HUES64 (cell line): Measurements from ENCODE around the gene DACT1. TPM values are rescaled to one million over a fixed set of nuclear protein-coding genes. Genes with fewer than 3 reads are reported as not detected.
"Not testable (repeated sequence)": the region's sequence is repeated elsewhere in the genome, so short reads cannot be mapped to it uniquely, and the experiment has no call there.

Experiments
- H3K27ac ChIP-seq: 2 replicates; pipeline ENCODE4 v1.7.0; 2013; ENCODE audit warnings: low read depth, low read length, inconsistent platforms
- H3K27me3 ChIP-seq: 2 replicates; pipeline ENCODE4 v1.6.1; 2013; ENCODE audit warnings: mild to moderate bottlenecking, low read length; ENCODE audit not compliant: insufficient read depth
- H3K36me3 ChIP-seq: 2 replicates; pipeline ENCODE4 v1.6.1; 2013; ENCODE audit warnings: mild to moderate bottlenecking, low read length; ENCODE audit not compliant: insufficient read depth
- H3K4me1 ChIP-seq: 2 replicates; pipeline ENCODE4 v1.6.1; 2013; ENCODE audit warnings: mild to moderate bottlenecking, low read length, moderate library complexity; ENCODE audit not compliant: insufficient read depth
- H3K4me3 ChIP-seq: 2 replicates; pipeline ENCODE4 v1.5.1; 2013; ENCODE audit warnings: mild to moderate bottlenecking, low read length, moderate library complexity
- H3K9ac ChIP-seq: 2 replicates; pipeline ENCODE4 v1.6.1; 2013; ENCODE audit warnings: mild to moderate bottlenecking, low read depth, low read length
- H3K9me3 ChIP-seq: 2 replicates; pipeline ENCODE4 v1.6.1; 2013; ENCODE audit warnings: low read depth, low read length; ENCODE audit not compliant: insufficient read depth
- WGBS: fragments of 150-250, 120-280 bp; methylation state at CpG from one replicate; pipeline ENCODE4 v1.1.7; 2013; ENCODE audit warnings: missing lambda C conversion rate; 5-methylcytosine and 5-hydroxymethylcytosine counted together
- polyA plus RNA-seq, 2 experiments: library from polyadenylated mRNA; stranded (reverse); fragments of 50-300 nt; gene quantifications; one replicate each; pipeline ENCODE4 v1.2.3, GENCODE V29; 2013

The DACT1 gene, protein sequence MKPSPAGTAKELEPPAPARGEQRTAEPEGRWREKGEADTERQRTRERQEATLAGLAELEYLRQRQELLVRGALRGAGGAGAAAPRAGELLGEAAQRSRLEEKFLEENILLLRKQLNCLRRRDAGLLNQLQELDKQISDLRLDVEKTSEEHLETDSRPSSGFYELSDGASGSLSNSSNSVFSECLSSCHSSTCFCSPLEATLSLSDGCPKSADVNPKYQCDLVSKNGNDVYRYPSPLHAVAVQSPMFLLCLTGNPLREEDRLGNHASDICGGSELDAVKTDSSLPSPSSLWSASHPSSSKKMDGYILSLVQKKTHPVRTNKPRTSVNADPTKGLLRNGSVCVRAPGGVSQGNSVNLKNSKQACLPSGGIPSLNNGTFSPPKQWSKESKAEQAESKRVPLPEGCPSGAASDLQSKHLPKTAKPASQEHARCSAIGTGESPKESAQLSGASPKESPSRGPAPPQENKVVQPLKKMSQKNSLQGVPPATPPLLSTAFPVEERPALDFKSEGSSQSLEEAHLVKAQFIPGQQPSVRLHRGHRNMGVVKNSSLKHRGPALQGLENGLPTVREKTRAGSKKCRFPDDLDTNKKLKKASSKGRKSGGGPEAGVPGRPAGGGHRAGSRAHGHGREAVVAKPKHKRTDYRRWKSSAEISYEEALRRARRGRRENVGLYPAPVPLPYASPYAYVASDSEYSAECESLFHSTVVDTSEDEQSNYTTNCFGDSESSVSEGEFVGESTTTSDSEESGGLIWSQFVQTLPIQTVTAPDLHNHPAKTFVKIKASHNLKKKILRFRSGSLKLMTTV
- polyA plus RNA-seq (2013, experiment 1 of 2), result 23.0 TPM
- polyA plus RNA-seq (2013, experiment 2 of 2), result 39.7 TPM

DNA sequence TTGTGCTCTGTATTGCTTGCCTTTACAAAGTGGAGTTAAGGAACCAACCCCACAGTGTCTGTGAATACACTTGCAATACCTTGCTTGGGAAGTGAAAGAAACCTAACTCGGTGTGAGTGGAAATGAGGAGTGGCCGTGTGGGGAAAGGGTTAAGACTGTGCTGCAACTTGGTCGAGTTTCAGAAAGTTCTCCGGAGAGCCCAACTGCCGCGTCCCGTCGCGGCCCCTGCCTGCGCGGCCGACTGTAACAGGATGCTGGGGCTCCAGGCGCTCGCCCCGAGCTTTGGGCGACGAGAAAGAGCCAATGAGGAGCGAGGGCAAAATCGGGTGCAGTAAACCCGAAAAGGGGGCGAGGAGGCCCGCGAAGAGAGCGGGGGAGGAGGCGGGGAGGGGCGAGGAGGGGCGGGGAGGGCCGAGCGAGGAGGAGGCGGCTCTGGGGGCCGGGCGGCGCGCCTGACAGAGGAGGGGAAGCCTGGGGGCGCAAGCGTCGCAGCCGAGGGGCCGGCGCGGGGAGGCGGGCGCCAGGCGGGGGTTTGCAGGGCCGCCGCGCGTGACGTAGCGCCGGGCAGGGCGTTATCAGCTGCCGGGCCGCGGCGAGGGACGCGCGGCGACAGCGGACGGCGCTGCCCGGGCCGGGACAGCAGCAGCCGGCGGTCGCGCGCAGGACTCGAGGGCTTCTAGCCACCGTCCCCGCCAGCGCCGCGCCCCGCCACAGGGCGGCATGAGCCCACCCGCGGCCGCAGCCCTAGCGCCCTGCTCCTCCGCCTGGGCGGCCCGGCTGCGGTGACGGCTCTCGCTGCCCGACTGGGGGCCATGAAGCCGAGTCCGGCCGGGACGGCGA is at the start of gene DACT1:
Gene DACT1, plus strand, starts transcription at position 572 of the 840 bp plus-strand sequence. Its CDS starts 241 bp downstream, at position 813.
- Histone ChIP-seq H3K27me3 (peaks cover 43% of the 10 kb centered on the region), H3K9ac (peak within 1 kb of the TSS; percentile 69)

DNA sequence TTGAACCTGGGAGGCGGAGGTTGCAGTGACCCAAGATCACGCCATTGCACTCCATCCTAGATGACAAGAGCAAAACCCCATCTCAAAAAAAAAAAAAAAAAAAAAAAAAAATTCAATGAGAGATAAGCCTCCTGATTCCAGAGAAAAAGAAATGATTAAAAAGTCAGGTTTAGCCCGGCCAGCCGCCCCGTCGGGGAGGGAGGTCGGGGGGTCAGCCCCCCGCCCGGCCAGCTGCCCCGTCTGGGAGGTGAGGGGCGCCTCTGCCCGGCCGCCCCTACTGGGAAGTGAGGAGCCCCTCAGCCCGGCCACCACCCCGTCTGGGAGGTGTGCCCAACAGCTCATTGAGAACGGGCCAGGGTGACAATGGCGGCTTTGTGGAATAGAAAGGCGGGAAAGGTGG is 49.4 kb upstream of the DACT1 start:
- H3K4me1 ChIP-seq, H3K27ac ChIP-seq, H3K9me3 ChIP-seq, H3K36me3 ChIP-seq, H3K9ac ChIP-seq, H3K27me3 ChIP-seq, H3K4me3 ChIP-seq: not testable (repeated sequence)
- WGBS, result 94% methylated on average over 18 of the region's 18 CpGs

More for the DNA sequence above, at the start of gene DACT1:
- Histone ChIP-seq H3K27ac (no peak within 1 kb of the TSS), H3K4me1 (peaks cover 53% of the 10 kb centered on the region), H3K4me3 (peak within 1 kb of the TSS; percentile 68), H3K36me3 (peaks cover 19% of the 10 kb centered on the region), H3K9me3 (no peaks in the 10 kb centered on the region)
- WGBS, result under 1% methylated on average over 94 of the region's 94 CpGs

DNA sequence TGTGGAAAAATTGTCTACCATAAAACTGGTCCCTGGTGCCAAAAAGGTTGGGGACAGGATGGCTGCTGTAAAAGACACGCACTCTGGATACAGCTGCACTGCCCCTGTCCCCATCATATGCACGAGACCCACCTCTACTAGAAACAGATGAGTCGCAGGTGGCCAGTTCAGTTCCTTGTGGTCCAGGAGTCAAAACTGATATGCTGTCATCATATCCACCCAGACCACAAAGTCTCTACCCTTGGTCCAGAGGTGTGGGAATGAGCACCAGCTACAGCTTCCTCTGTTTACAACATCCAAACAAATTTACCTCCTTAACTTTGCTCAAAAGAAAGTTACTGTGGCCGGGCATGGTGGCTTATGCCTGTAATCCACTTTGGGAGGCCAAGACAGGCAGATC is 43.8 kb upstream of the DACT1 start:
- Histone ChIP-seq H3K9me3 (no peaks in the 10 kb centered on the region), H3K4me1 (peaks cover under 1% of the 10 kb centered on the region; the same call in 1 of the 2 replicates), H3K27ac (no peak overlapping the region), H3K36me3 (no peaks in the 10 kb centered on the region), H3K9ac (no peak overlapping the region), H3K27me3 (no peaks in the 10 kb centered on the region), H3K4me3 (no peak overlapping the region)
- 91% methylated on average over 4 of the region's 4 CpGs for WGBS

DNA sequence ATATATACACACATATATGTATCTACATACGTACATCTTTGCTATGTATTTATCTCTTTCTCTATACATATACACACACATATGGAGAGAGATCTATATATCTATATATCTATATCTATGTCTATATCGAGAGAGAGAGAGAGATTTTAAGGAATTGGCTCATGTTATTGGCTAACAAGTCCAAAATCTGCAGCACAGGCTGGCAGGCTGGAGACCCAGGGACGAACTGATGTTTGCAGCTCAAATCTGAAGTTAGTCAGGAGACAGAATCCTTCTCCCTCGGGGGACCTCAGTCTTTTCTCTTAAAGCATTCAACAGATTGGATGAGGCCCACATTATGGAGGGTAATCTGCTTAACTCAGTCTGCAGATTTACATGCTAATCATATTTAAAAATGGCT is 40.7 kb upstream of the DACT1 start:
- no peaks in the 10 kb centered on the region for H3K9me3 ChIP-seq
- H3K27ac ChIP-seq, result no peak overlapping the region
- peaks cover 3% of the 10 kb centered on the region; the same call in 1 of the 2 replicates for H3K4me1 ChIP-seq
- WGBS, result 97% methylated on average over 3 of the region's 4 CpGs
- H3K9ac ChIP-seq, result no peak overlapping the region
- H3K4me3 ChIP-seq, result no peak overlapping the region
- H3K27me3 ChIP-seq, result no peaks in the 10 kb centered on the region
- H3K36me3 ChIP-seq, result no peaks in the 10 kb centered on the region

DNA sequence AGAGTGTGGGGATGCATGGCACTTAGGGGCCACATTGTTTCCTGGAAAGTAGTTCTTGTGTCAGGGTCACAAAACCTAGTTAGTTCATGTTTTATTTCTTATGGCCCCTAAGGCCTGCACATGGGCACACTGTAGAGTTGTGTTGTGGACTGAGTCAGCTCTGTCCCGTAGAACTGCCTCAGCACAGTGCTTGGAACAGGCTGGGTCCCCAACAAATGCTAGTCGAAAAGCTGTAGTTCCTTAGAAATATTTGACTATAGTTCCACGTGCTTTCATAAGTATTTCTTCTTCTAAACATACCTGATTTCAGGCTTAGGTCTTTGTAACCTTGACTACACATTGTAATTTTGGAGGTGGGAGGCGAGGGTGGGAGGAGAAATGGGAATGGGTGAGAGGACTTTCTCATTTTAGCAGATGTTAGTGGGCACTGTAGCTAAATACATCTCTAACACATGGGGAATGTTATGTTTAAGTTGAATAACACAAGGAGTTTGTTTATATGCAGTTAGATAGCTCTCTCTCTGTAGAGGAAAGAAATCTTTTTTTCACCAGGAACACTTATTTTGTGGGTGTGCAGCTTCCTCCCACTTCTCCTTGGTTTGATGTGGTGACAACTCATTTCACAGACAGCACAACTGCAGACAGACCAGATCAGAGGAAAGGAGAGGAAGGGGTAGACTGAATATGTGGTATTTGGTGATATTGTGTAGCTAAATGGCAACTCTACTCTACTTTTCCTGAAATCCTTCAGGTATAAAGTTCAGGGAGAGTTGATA is 39.5 kb upstream of the DACT1 start:
- no peak overlapping the region for H3K27ac ChIP-seq
- no peak overlapping the region for H3K4me3 ChIP-seq
- no peaks in the 10 kb centered on the region for H3K27me3 ChIP-seq
- no peaks in the 10 kb centered on the region for H3K36me3 ChIP-seq
- H3K9me3 ChIP-seq, result no peaks in the 10 kb centered on the region
- H3K9ac ChIP-seq, result no peak overlapping the region
- 89% methylated on average over 4 of the region's 4 CpGs for WGBS
- H3K4me1 ChIP-seq, result peaks cover 3% of the 10 kb centered on the region; the same call in 1 of the 2 replicates

DNA sequence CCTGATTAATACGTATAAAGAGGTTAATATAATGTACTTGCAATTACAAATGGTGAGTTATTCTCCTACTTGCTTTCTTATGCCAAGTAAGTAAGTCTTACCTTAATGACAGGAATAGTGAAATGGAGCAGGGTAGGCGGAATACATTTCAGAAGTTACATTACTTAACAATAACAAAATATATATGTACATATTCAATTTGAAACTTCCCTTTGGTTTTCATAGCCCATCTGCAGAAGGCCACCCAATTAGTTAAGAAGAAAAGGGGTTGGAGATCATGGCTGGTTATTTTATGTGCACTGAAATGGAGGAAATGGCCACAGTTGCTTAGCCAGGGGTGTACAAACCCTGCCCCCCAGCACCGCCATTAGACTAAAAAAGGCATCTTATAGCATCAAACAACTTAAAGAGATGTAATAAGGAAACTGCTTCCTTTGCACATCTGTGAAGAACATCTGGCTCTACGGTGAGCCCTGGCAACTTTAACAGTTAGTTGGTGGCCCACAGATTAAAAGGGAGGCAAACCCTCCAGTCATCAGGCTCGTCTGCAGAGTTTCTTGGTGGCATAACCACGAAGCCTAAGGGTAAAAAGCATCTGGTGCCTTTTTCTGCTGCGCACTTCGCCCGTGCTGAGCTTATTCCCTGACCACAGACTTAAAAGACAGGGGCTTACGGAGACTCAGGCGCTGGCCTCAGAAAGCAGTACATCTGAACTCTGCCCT is 38.8 kb upstream of the DACT1 start:
- Histone ChIP-seq H3K36me3 (no peaks in the 10 kb centered on the region), H3K27me3 (no peaks in the 10 kb centered on the region), H3K4me1 (peaks cover 3% of the 10 kb centered on the region; the same call in 1 of the 2 replicates), H3K9ac (no peak overlapping the region), H3K9me3 (no peaks in the 10 kb centered on the region), H3K27ac (no peak overlapping the region), H3K4me3 (no peak overlapping the region)
- 90% methylated on average over 9 of the region's 11 CpGs for WGBS

DNA sequence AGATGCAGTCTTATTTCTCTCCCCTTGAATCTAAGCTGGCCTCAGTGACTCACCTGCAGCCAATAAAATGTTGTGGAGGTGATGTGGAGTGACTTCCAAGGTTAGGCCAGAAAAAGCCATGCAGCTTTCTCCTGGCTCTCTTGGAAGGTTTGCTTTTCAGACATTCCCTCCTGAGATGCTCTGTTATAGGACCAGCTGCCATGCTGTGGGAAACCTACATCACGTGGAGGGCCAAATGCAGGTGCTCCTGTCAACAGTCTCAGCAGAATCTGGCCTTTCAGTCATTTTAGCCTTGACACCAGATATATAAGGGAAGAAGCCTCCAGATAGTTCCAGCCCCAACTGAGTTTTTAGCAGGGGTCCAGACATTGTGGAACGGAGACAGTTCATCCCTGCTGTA is 38.1 kb upstream of the DACT1 start:
- peaks cover 3% of the 10 kb centered on the region; the same call in 1 of the 2 replicates for H3K4me1 ChIP-seq
- no peak overlapping the region for H3K9ac ChIP-seq
- no peaks in the 10 kb centered on the region for H3K27me3 ChIP-seq
- no peaks in the 10 kb centered on the region for H3K36me3 ChIP-seq
- no peak overlapping the region for H3K27ac ChIP-seq
- H3K9me3 ChIP-seq, result no peaks in the 10 kb centered on the region
- WGBS, result 100% methylated on average over 2 of the region's 2 CpGs
- H3K4me3 ChIP-seq, result no peak overlapping the region

DNA sequence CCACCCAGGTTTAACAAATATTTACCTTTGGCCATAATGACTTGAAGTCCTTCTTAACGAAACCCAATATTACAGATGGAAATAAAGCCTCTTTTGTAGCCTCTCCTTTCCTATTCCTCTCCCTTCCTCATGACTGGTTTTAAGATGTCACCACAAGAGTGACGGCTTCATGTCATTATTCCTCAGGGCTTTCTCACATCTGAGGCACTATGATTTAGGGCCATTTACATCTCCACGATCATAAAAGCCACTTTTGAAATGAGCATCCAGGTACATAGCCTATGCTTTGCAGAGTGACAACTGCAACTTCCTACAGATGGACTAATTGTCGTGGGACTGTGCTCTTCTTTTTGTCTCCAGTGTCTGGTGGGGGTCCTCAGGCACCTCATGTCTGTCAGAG is 32.3 kb upstream of the DACT1 start:
- H3K9me3 ChIP-seq, result no peaks in the 10 kb centered on the region
- H3K4me3 ChIP-seq, result no peak overlapping the region
- WGBS, result 89% methylated on average over 4 of the region's 4 CpGs
- H3K27me3 ChIP-seq, result no peaks in the 10 kb centered on the region
- no peak overlapping the region for H3K27ac ChIP-seq
- H3K36me3 ChIP-seq, result no peaks in the 10 kb centered on the region
- no peak overlapping the region for H3K9ac ChIP-seq
- peaks cover 25% of the 10 kb centered on the region for H3K4me1 ChIP-seq

DNA sequence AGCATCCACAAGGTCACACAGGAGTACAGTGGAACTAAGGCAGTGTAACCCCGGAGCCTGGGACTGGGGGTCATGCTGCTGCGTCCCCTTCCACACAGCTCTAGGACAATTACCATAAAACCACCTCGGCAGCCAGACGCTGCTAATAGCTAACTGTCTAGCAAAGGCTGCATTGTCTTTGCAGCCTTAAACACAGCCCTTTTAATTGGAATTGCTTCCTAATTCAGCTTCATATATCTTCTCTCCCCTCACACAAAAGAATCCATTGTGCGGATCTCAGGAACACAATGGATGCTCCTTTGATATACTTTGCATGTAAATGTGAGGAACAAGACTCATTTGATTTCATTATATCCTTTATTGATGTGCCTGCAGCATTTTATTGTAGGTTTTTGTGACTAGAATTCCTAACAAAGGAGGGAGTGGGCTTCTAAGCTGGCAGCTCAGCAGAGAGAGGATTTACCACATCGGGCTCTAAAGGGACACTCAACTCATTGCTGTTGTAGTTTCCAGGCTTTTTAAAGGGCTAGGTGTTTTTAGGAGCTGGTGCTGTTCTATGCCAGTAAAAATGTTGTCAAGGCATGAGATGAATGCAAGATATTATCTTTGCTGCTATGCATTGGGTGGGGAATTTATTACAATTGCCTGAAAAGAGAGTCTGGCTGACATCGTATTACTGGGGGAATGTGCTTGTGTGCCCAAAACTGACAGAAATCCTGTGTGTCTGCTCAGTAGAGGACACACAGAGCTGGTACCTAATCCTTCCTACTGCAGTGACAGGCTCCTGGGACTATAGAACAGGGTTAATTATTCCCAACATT is 30.4 kb upstream of the DACT1 start:
- Histone ChIP-seq H3K9ac (no peak overlapping the region), H3K27me3 (no peaks in the 10 kb centered on the region), H3K9me3 (no peaks in the 10 kb centered on the region), H3K4me1 (peaks cover 25% of the 10 kb centered on the region), H3K27ac (no peak overlapping the region), H3K4me3 (no peak overlapping the region), H3K36me3 (no peaks in the 10 kb centered on the region)
- 67% methylated on average over 7 of the region's 7 CpGs for WGBS
